Measurements from ENCODE around the gene DHX35.

DNA sequence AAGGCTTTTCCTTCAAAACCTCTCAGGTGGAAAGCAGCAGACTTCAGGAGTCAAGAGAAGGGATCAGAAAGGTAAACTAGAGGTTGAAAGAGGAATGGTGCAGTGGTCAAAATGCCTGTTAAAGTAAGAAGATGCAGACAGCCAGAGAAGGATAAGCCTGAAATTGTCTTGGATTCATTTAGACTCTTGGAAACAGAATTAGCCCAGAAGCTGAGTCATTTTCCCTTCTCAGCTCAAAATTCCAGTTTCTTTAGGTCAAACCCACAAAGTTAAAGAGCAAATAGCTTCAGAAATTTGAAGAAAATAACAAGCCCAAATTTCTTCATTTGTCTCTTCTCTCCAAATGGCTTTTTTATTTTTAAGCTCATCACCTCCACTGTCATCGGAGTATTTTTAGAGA, 73.9 kb downstream of the DHX35 start:
- TF ChIP-seq, protein P1, sequence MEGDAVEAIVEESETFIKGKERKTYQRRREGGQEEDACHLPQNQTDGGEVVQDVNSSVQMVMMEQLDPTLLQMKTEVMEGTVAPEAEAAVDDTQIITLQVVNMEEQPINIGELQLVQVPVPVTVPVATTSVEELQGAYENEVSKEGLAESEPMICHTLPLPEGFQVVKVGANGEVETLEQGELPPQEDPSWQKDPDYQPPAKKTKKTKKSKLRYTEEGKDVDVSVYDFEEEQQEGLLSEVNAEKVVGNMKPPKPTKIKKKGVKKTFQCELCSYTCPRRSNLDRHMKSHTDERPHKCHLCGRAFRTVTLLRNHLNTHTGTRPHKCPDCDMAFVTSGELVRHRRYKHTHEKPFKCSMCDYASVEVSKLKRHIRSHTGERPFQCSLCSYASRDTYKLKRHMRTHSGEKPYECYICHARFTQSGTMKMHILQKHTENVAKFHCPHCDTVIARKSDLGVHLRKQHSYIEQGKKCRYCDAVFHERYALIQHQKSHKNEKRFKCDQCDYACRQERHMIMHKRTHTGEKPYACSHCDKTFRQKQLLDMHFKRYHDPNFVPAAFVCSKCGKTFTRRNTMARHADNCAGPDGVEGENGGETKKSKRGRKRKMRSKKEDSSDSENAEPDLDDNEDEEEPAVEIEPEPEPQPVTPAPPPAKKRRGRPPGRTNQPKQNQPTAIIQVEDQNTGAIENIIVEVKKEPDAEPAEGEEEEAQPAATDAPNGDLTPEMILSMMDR (IDR thresholded peaks at IDR 0.05; ENCODE audit: low read depth, low read length, poor library complexity, severe bottlenecking) = no peak
- no peak for TF ChIP-seq EZH2phosphoT487 (IDR thresholded peaks at IDR 0.05; ENCODE audit: borderline replicate concordance, low read length)

Data from DOHH2 (cell line).